Stimulated activated CD4-positive, alpha-beta T cell treated with anti-CD3 and anti-CD28 coated beads, Interleukin-2, amount 100 ng/mL, for 4 hours (primary cell): ENCODE results near the gene HYCC1.
"Not testable (repeated sequence)": the region's sequence is repeated elsewhere in the genome, so short reads cannot be mapped to it uniquely, and the experiment has no call there.

ENCODE experiments used
- DNase-seq: peaks from one replicate; pipeline ENCODE4 v3.0.0-alpha.2; 2020; ENCODE audit warnings: low read depth

Gene HYCC1

DNA sequence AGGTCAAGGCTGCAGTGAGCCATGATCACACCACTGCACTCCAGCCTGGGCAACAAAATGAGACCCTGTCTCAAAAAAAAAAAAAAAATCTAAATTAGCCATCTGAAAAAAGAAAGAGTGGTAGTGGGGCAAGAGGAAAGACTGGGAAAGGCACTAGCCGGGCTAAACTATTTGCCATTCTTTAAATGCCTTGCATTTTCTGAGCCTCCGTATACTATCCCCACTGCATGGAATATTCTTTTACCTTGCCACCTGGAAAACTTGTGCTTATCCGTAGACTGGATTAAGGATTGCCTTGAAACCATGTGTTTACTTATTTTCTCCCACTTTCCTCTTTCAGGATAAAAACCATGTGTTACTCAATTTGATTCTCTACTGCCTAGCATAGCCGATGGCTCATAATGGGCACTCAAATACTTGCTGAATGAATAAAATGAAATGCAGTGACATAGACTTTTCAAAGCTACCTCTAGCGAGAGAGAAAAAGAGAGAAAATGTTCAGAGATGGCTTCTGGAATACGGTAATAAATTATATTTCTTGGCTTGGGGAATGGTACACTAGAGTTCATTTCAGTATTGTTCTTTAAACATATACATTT, 30.6 kb downstream of the HYCC1 start:
- DNase-seq = no peak

DNA sequence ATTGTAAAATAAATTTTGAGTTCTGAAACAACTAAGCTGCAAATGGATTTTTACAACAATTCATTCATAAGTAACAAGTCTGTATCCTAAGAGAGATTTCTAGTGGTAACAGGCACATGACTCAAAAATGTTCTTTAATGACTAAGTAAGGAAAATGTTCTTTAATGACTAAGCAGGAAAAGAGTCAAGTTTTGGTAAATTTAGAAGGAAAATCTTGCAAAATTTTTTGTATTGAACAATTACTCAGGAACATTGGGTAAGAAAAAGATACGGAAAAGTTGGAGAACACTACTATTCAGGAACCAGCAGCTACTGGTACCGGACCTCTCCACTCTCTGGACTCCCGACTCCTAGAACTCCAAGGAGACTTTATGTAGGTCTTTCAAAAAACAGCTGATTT, 33.5 kb downstream of the HYCC1 start:
- no peak for DNase-seq

DNA sequence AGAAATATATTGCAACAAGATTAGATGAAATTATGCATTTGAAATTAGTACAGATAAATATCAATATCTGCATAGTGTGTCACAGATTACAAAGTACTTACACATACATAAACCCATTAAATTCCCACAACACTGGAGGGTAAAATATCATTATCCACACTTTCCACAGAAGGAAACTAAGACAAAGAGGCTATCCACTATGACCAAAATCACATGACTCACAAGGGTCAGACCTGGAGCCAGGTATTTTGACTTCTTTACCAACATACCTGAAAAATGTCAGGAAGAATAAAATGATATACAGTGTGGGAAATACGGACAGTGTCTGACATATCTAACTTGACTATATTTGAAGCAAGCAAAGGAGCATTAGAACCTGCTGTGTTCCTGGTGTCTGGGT, 34.1 kb downstream of the HYCC1 start:
- no peak for DNase-seq

DNA sequence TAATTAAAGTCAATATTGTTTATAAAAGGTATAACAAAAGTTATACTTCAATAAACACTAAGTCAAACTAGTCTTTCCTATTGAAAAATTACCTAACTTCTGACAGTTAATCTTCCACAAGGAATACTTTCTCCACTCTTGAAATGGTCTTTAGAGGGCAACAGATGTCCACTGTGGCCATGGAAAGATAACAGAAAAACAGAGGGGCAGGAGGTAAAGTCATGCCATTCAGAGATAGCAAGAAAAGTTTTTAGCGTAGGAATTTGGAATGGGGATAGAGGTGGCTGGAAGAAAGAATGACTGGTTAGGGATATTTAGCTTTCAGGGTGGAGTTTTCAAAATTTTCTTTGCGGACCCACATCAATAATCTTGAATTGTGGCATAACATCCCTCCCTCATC, 34.7 kb downstream of the HYCC1 start:
- no peak for DNase-seq

DNA sequence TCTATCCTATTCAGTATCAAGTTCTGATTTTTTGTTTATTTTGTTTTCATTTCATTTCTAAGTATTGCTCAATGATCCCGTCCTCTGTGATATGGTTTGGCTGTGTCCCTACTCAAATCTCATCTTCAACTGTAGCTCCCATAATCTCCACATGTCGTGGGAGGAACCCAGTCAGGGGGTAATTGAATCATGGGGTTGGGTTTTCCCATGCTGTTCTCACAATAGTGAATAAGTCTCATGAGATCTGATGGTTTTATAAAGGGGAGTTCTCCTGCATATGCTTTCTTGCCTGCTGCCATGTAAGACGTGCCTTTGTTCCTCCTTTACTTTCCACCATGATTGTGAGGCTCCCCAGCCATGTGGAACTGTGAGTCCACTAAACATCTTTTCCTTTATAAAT, 39.3 kb downstream of the HYCC1 start:
- not testable (repeated sequence) for DNase-seq

DNA sequence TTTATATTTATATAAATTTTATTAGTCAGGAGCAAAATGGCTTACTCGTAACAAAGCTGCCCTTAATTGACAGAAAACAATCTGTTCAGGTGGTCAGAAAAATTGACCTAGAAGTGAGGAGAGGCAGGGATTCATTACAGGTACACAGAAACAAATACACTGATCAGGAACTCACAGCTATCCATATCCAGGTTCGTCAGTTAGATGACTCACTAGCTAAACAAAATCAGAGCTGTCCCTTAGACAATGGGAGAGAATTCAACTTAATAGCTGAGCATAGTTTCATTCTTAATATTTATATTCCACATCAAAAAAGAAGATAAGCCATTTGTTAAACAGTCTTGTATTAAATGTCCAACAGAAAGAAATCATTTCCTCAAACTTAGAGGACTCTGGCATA, 41.7 kb downstream of the HYCC1 start:
- no peak for DNase-seq

DNA sequence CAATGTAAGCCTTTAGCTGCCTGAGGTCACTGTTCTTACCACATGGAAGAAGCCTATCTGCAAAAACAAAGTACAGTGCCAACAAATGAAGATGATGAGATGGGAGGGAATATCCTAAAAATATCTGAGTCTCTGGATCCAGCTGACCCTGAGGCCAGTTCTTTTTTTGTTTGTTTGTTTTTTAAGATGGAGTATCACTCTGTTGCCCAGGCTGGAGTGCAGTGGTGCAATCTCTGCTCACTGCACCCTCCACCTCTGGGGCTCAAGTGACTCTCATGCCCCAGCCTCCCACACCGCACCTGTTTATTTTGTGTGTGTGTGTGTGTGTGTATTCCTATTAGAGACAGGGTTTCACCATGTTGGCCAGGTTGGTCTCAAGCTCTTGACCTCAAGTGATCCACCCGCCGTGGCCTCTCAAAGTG, 44.9 kb downstream of the HYCC1 start:
- DNase-seq = no peak
